H1 (cell line): Measurements from ENCODE around the gene OPHN1. TPM values are rescaled to one million over a fixed set of nuclear protein-coding genes. Genes with fewer than 3 reads are reported as not detected.

Experiments used
- CTCF ChIA-PET: fragments of 300-600 bp; sonication (Branson Sonifier 250); formaldehyde crosslinking; loops from one replicate; lab custom pipeline; 2021; ENCODE audit not compliant: partially characterized antibody; lab: Charles Lee
- POLR2A ChIA-PET: fragments of 300-600 bp; sonication (Branson Sonifier 250); formaldehyde crosslinking; loops from one replicate; lab custom pipeline; 2021; ENCODE audit warnings: inconsistent platforms; ENCODE audit not compliant: partially characterized antibody; lab: Charles Lee
- DNase-seq, 2 experiments: peaks; one replicate each; pipeline versions ENCODE4 v3.0.0 to v3.0.0-alpha.2; 2010 to 2022; ENCODE audit warnings: low spot score in 2 of 2, low read depth in 1 of 2, mixed read lengths in 1 of 2
- FAIRE-seq: peaks from 2 replicates; lab custom pipeline; 2011; peaks lifted over from hg19 to GRCh38; lab: Jason Lieb, UNC
- H2AFZ ChIP-seq: 2 replicates; pipeline ENCODE4 v1.8.1; 2012; ENCODE audit warnings: low read length, inconsistent platforms
- H2AK5ac ChIP-seq: 2 replicates; pipeline ENCODE4 v1.6.1; 2013; ENCODE audit warnings: low read depth, low read length
- H2BK120ac ChIP-seq: replicated peaks from 2 replicates; pipeline ENCODE3; 2013; ENCODE audit warnings: low read depth, low read length, inconsistent platforms
- H2BK12ac ChIP-seq: 2 replicates; pipeline ENCODE4 v1.6.1; 2013; ENCODE audit warnings: low read depth, low read length
- H2BK15ac ChIP-seq: 2 replicates; pipeline ENCODE4 v1.6.1; 2013; ENCODE audit warnings: low read length
- H2BK20ac ChIP-seq: 2 replicates; pipeline ENCODE4 v1.6.1; 2013; ENCODE audit warnings: low read length
- H2BK5ac ChIP-seq: 2 replicates; pipeline ENCODE4 v1.6.1; 2013; ENCODE audit warnings: low read depth, low read length
- H3K14ac ChIP-seq: 2 replicates; pipeline ENCODE4 v1.6.1; 2013; ENCODE audit warnings: inconsistent platforms; ENCODE audit not compliant: insufficient read length
- H3K18ac ChIP-seq: 2 replicates; pipeline ENCODE4 v1.6.1; 2013; ENCODE audit warnings: low read length; ENCODE audit errors: extremely low read depth
- H3K23ac ChIP-seq: 2 replicates; pipeline ENCODE4 v1.6.1; 2013; ENCODE audit warnings: inconsistent platforms; ENCODE audit not compliant: insufficient read length
- H3K23me2 ChIP-seq: 2 replicates; pipeline ENCODE4 v1.6.1; 2013; ENCODE audit warnings: low read depth, low read length
- H3K27ac ChIP-seq: 2 replicates; pipeline ENCODE4 v1.6.1; 2011; ENCODE audit warnings: low read depth, low read length, inconsistent platforms
- H3K27me3 ChIP-seq, 4 experiments: replicated peaks in 1 of 4; 1 replicate in 1 of 4; 2 replicates in 3 of 4; pipeline versions ENCODE4 v1.6.1 to v1.8.1; 2011 to 2013; ENCODE audit warnings: low read length in 3 of 4, mild to moderate bottlenecking in 3 of 4, inconsistent platforms in 2 of 4, mixed read lengths in 2 of 4, moderate library complexity in 1 of 4; ENCODE audit not compliant: control insufficient read depth in 3 of 4, insufficient read depth in 3 of 4; ENCODE audit errors: extremely low read depth in 1 of 4
- H3K36me3 ChIP-seq, 4 experiments: 2 replicates each; pipeline versions ENCODE4 v1.6.1 to v1.8.1; 2011 to 2013; ENCODE audit warnings: mild to moderate bottlenecking in 4 of 4, low read length in 3 of 4, moderate library complexity in 2 of 4, control low read depth in 1 of 4, inconsistent platforms in 1 of 4; ENCODE audit not compliant: insufficient read depth in 4 of 4, control insufficient read depth in 2 of 4
- H3K4ac ChIP-seq: replicated peaks from 2 replicates; pipeline ENCODE3; 2013; ENCODE audit warnings: low read length, low read depth, mixed read lengths, inconsistent platforms; ENCODE audit not compliant: insufficient read length
- H3K4me1 ChIP-seq, 4 experiments: replicated peaks in 1 of 4; 1 replicate in 1 of 4; 2 replicates in 3 of 4; pipeline versions ENCODE4 v1.6.1 to v1.8.1; 2011 to 2013; ENCODE audit warnings: low read length in 3 of 4, inconsistent platforms in 2 of 4, mixed read lengths in 1 of 4; ENCODE audit not compliant: insufficient read depth in 4 of 4, control insufficient read depth in 3 of 4
- H3K4me2 ChIP-seq, 2 experiments: 2 replicates each; pipeline versions ENCODE4 v1.6.1 to v1.8.1; 2011 to 2013; ENCODE audit warnings: low read depth in 2 of 2, low read length in 2 of 2, control low read depth in 1 of 2, inconsistent platforms in 1 of 2, mild to moderate bottlenecking in 1 of 2; ENCODE audit not compliant: insufficient read depth in 1 of 2
- H3K4me3 ChIP-seq, 4 experiments: fragments of 200-600, 300-600 bp in 1 of 4; sonication (generic), shearing (Covaris generic), sonication (Bioruptor Twin) in 1 of 4; 2 replicates each; pipeline versions ENCODE4 v1.5.1 to v1.8.1; 2011 to 2016; ENCODE audit warnings: low read length in 4 of 4, low read depth in 3 of 4, control low read depth in 2 of 4, inconsistent platforms in 2 of 4, mild to moderate bottlenecking in 2 of 4, mixed read lengths in 1 of 4, moderate library complexity in 1 of 4; ENCODE audit not compliant: insufficient read depth in 2 of 4; ENCODE audit errors: extremely low read depth in 1 of 4
- H3K56ac ChIP-seq: replicated peaks from 2 replicates; pipeline ENCODE3; 2013; ENCODE audit warnings: low read depth, mild to moderate bottlenecking, mixed read lengths, low read length, inconsistent platforms; ENCODE audit not compliant: insufficient read length
- H3K79me1 ChIP-seq: 2 replicates; pipeline ENCODE4 v1.6.1; 2013; ENCODE audit warnings: low read depth, low read length, control low read depth
- H3K79me2 ChIP-seq, 2 experiments: 2 replicates each; pipeline versions ENCODE4 v1.6.1 to v1.8.1; 2012 to 2013; ENCODE audit warnings: low read length in 2 of 2, mild to moderate bottlenecking in 2 of 2, inconsistent platforms in 1 of 2; ENCODE audit not compliant: insufficient read depth in 2 of 2, control insufficient read depth in 1 of 2
- H3K9ac ChIP-seq, 4 experiments: replicated peaks in 1 of 4; 1 replicate in 1 of 4; 2 replicates in 3 of 4; pipeline versions ENCODE4 v1.6.1 to v1.8.1; 2011 to 2013; ENCODE audit warnings: low read depth in 3 of 4, low read length in 3 of 4, control low read depth in 2 of 4, mild to moderate bottlenecking in 2 of 4, moderate library complexity in 2 of 4, inconsistent platforms in 1 of 4; ENCODE audit errors: extremely low read depth in 1 of 4
- H3K9me3 ChIP-seq, 2 experiments: 2 replicates each; pipeline versions ENCODE4 v1.6.1 to v1.8.1; 2012 to 2013; ENCODE audit warnings: mild to moderate bottlenecking in 2 of 2, moderate library complexity in 2 of 2, control low read depth in 1 of 2, inconsistent platforms in 1 of 2, low read depth in 1 of 2, low read length in 1 of 2, mixed read lengths in 1 of 2; ENCODE audit not compliant: insufficient read depth in 2 of 2
- H4K20me1 ChIP-seq, 2 experiments: replicated peaks in 1 of 2; 2 replicates each; pipeline versions ENCODE3 to v1.8.1; 2011 to 2013; ENCODE audit warnings: inconsistent platforms in 2 of 2, low read length in 2 of 2, mild to moderate bottlenecking in 1 of 2; ENCODE audit not compliant: insufficient read depth in 2 of 2, control insufficient read depth in 1 of 2
- H4K5ac ChIP-seq: 2 replicates; pipeline ENCODE4 v1.6.1; 2013; ENCODE audit warnings: low read length, low read depth, mixed read lengths, inconsistent platforms; ENCODE audit not compliant: insufficient read length
- H4K8ac ChIP-seq: 2 replicates; pipeline ENCODE4 v1.8.0; 2013; ENCODE audit warnings: mild to moderate bottlenecking, moderate library complexity, low read length, inconsistent platforms; ENCODE audit not compliant: insufficient read depth; ENCODE audit errors: extremely low read depth
- H4K91ac ChIP-seq: replicated peaks from 2 replicates; pipeline ENCODE3; 2013; ENCODE audit warnings: low read length, mixed read lengths, inconsistent platforms; ENCODE audit not compliant: insufficient read length
- NANOG ChIP-seq: IDR thresholded peaks from 2 replicates; pipeline ENCODE4 v1.6.1; 2011; ENCODE audit warnings: low read length, low read depth, mild to moderate bottlenecking, inconsistent platforms; ENCODE audit not compliant: insufficient read depth, poor library complexity, severe bottlenecking
- WGBS, 2 experiments: shearing (Covaris generic) in 1 of 2; methylation state at CpG; one replicate each; pipeline versions ENCODE4 v1.1.6 to v1.1.7; 2013 to 2015; ENCODE audit warnings: low lambda C conversion rate in 2 of 2, mixed read lengths in 2 of 2, inconsistent platforms in 1 of 2, low coverage in 1 of 2, missing lambda C conversion rate in 1 of 2; ENCODE audit not compliant: insufficient replicate concordance in 2 of 2, insufficient coverage in 1 of 2, insufficient read length in 1 of 2; ENCODE audit errors: extremely low coverage in 1 of 2, missing lambda C conversion rate in 1 of 2; 5-methylcytosine and 5-hydroxymethylcytosine counted together
- polyA plus RNA-seq, 7 experiments: library from polyadenylated mRNA; depleted of rRNA in 3 of 7; stranded (reverse) in 5 of 7; unstranded in 2 of 7; fragments of >200 nt in 5 of 7; fragments of 200-250 nt in 2 of 7; gene quantifications; 1 replicate in 5 of 7; 2 replicates in 1 of 7; 4 replicates in 1 of 7; pipeline versions ENCODE4 v1.2.1 to v1.2.3, GENCODE V29; 2011 to 2013; ENCODE audit warnings: missing spikeins in 2 of 7, mixed read lengths in 2 of 7
- total RNA-seq: library from RNA; stranded (reverse); fragmentation: NEBNext Ultra II Directional; extraction: Animal tissue kit (Norgen Biotek cat#: 25700); gene quantifications from 2 replicates; pipeline ENCODE4 v1.2.1, GENCODE V29; 2021

OPHN1 gene
- total and polyA plus RNA-seq, 2 of the 8 experiments (the other 6 are each of a cell fraction or from before 2014, with no cell fraction given) = 1.2 to 3.5 TPM

DNA sequence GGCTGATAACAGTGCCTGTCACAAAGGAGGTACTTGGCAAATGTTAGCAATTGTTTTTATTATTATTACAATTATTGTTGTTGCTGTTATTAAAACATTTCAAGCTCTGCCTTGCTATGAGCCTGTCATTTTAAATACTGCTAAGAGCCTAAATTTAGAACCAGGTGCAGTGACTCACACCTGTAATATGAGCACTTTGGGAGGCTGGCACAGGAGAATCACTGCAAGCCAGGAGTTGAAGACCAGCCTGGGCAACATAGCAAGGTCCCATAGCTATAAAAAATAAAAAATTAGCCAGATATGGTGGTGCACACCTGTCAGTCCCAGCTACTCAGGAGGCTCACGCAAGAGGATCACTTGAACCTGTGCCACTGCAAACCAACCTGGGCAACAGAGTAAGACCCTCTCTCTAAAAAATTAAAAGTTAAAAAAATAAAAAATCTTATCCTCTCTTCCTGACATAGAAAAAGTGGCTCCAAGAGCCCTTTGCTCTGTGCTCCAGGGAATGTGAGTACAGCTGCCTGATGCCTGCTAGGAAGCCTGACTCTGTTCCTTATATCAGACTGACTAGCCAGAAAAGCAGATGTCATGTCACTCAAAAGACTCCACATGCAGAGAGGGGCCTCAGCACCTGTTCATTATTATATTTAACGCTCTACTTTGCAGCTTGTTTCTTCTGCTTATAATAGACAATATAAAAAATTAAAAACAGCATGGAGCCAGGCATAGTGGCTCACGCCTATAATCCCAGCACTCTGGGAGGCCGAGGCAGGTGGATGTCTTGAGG lies 234.0 kb downstream of the OPHN1 start:
- Histone ChIP-seq H3K18ac (no peak overlapping the region), H2BK12ac (no peak overlapping the region), H3K79me1 (no peaks in the 10 kb centered on the region), H3K27ac (no peak overlapping the region), H2BK20ac (no peak overlapping the region), H3K14ac (no peak overlapping the region), H2AFZ (no peak overlapping the region), H4K91ac (no peak overlapping the region), H3K4me2 (no peak overlapping the region), H2BK15ac (no peak overlapping the region), H2AK5ac (no peak overlapping the region), H3K9ac (no peak overlapping the region), H3K79me2 (no peaks in the 10 kb centered on the region), H4K8ac (no peak overlapping the region), H4K5ac (no peak overlapping the region), H3K4me1 (peaks cover 0 to 3% (median 0%) of the 10 kb centered on the region in 4 experiments; a peak in 2 of 7 replicates), H3K4ac (no peak overlapping the region), H3K4me3 (no peak overlapping the region), H4K20me1 (no peaks in the 10 kb centered on the region), H3K9me3 (no peaks in the 10 kb centered on the region), H3K36me3 (no peaks in the 10 kb centered on the region; a peak in 2 of 8 replicates), H3K23me2 (no peaks in the 10 kb centered on the region), H3K27me3 (no peaks in the 10 kb centered on the region), H2BK5ac (no peak overlapping the region), H3K56ac (no peak overlapping the region), H2BK120ac (no peak overlapping the region), H3K23ac (no peak overlapping the region)
- WGBS, 2 experiments = 92% methylated on average over 4 of the region's 4 CpGs; no CpG with 5 or more reads in 1 of the 2 experiments
- DNase-seq (no peak), FAIRE-seq (no peak)
- ChIA-PET POLR2A (interaction anchor here (1.2 kb wide), 1 partner anchor 18 kb away, joined by 3 read pairs; no protein-coding TSS in a partner anchor), CTCF (interaction anchor here (0.8 to 1.7 kb wide), 4 partner anchors 39 to 291 kb away, joined by 3 to 7 read pairs (median 4); no protein-coding TSS in a partner anchor)
- no peak for TF ChIP-seq NANOG
